Vagina (tissue), 2 donors: ENCODE results near the gene SHLD1.

Source experiments
- POLR2A ChIP-seq, 2 donors: fragments of 450-650 bp; IDR thresholded peaks; one replicate each; pipeline ENCODE4 v1.6.1; 2017; ENCODE audit warnings: antibody characterized with exemption in 2 of 2, mild to moderate bottlenecking in 2 of 2, moderate library complexity in 2 of 2
- POLR2AphosphoS5 ChIP-seq, 2 donors: sonication (generic); formaldehyde crosslinking; IDR thresholded peaks; one replicate each; pipeline ENCODE4 v1.9.0; 2017; ENCODE audit warnings: antibody characterized with exemption in 2 of 2, mild to moderate bottlenecking in 2 of 2, low read depth in 1 of 2; ENCODE audit not compliant: insufficient read depth in 1 of 2
- TF ChIP-seq, protein P1 (sequence below), 3 experiments: fragments of 450-650 bp in 2 of 3; fragments of 200-600 bp in 1 of 3; sonication (generic) in 1 of 3; IDR thresholded peaks; one replicate each; pipeline ENCODE4 v1.5.1; 2017 to 2019; ENCODE audit warnings: antibody characterized with exemption in 3 of 3, mild to moderate bottlenecking in 2 of 3, moderate library complexity in 2 of 3

DNA sequence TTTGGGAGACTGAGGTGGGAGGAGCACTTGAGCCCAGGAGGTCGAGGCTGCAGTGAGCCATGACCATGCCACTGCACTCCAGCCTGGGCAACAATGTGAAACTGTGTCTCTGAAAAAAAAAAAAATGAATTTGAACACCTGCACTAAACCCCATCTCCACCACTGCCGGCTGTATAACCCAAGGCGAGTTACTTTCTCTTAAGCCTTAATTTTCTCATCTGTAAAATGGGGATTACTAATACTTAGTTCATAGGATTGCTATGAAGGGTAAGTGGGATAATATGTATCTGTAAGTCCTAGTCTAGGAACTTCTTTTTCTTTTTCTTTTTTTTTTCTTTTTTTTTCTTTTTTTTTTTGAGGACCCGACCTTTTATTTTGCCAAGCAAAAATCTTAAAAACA, 61.5 kb downstream of the SHLD1 start:
- TF ChIP-seq, protein P1, sequence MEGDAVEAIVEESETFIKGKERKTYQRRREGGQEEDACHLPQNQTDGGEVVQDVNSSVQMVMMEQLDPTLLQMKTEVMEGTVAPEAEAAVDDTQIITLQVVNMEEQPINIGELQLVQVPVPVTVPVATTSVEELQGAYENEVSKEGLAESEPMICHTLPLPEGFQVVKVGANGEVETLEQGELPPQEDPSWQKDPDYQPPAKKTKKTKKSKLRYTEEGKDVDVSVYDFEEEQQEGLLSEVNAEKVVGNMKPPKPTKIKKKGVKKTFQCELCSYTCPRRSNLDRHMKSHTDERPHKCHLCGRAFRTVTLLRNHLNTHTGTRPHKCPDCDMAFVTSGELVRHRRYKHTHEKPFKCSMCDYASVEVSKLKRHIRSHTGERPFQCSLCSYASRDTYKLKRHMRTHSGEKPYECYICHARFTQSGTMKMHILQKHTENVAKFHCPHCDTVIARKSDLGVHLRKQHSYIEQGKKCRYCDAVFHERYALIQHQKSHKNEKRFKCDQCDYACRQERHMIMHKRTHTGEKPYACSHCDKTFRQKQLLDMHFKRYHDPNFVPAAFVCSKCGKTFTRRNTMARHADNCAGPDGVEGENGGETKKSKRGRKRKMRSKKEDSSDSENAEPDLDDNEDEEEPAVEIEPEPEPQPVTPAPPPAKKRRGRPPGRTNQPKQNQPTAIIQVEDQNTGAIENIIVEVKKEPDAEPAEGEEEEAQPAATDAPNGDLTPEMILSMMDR (IDR thresholded peaks at IDR 0.05) = no peak
- no peak for TF ChIP-seq POLR2AphosphoS5 (IDR thresholded peaks at IDR 0.05; ENCODE audit: insufficient read depth in 1 of 2, low read depth in 1 of 2)
- TF ChIP-seq POLR2A (IDR thresholded peaks at IDR 0.05) = no peak
